Activated CD4-positive, alpha-beta T cell treated with anti-CD3 and anti-CD28 coated beads, Interleukin-2, amount 10 ng/mL, durations not matched to agents 24 days and 14 days (primary cell): ENCODE measurements around the gene PRR19. TPM values are rescaled to one million over a fixed set of nuclear protein-coding genes. Genes with fewer than 3 reads are reported as not detected.
A peak's percentile ranks its signal among the peaks of the same experiment; 100 is the strongest.
"Not testable (repeated sequence)": the region's sequence is repeated elsewhere in the genome, so short reads cannot be mapped to it uniquely, and the experiment has no call there.

Experiments
- DNase-seq: peaks from one replicate; pipeline ENCODE4 v3.0.0; 2022
- H3K27ac Mint-ChIP-seq: one replicate; pipeline ENCODE4 v1.8.0; 2022; ENCODE audit warnings: mild to moderate bottlenecking, mixed read lengths
- H3K27me3 Mint-ChIP-seq: one replicate; pipeline ENCODE4 v1.8.0; 2022; ENCODE audit warnings: mixed read lengths
- H3K36me3 Mint-ChIP-seq: one replicate; pipeline ENCODE4 v1.8.0; 2022; ENCODE audit warnings: low read depth, mild to moderate bottlenecking, mixed read lengths
- H3K4me1 Mint-ChIP-seq: one replicate; pipeline ENCODE4 v1.8.0; 2021; ENCODE audit warnings: mixed read lengths
- H3K4me3 Mint-ChIP-seq: one replicate; pipeline ENCODE4 v1.8.0; 2022; ENCODE audit warnings: mild to moderate bottlenecking, moderate library complexity, mixed read lengths
- H3K9me3 Mint-ChIP-seq: one replicate; pipeline ENCODE4 v1.8.0; 2021; ENCODE audit warnings: mixed read lengths
- intact Hi-C: fragments of 100-400 bp; cut with micrococcal nuclease; formaldehyde crosslinking; loops from one replicate; pipeline ENCODE4 v1.15.1; 2023
- total RNA-seq: library from RNA; stranded (reverse); gene quantifications from 2 replicates; pipeline ENCODE4 v1.2.3, GENCODE V29; 2022

The PRR19 gene, protein sequence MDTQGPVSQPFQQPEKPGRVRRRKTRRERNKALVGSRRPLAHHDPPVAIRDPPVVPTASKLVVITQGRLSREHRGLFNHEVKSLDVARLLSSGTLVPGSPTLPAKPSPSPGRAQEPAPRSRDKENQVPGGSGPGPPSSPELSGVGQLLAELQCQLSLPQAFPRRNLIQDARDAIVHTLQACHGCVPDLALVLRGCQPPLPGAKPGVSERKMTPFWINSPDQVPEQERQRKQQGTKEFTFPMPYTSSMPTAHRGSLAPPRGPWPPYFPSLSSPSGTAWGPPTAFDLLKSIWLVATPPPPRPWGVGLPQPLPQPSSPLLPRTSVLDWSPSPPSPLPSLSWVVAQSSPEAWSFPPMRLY
- total RNA-seq = 1.3 and 1.6 TPM in 2 replicates

DNA sequence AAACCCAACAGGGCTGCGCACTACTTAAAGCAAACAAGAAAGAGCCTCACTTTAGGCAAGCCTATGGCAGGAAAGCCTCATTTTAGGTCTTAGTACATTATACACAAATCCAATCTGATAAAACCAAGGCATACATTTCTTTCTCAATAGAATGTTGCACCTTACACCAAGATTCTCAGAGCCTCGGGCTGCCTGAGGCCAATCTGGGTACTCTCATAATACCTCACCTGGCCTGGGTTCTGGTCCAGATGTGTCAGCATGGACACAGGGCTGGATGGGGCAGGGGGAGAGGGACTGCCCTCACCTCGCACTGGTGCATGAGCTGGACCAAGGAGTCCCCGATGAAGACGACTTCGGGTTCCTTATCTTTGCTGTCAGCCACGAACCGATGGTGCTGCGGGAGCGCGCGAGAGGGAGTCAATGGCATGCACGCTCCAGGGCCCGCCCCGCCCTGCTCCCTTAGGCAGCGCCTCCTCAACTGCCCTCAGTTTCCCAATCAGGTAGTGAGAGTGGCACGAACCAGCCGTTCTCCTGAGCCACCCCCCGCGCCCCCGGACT is at the start of gene PRR19:
Gene PRR19 (plus strand): TSS at position 487 of the 558 bp plus-strand sequence. CDS start 7,453 bp downstream, outside the sequence.
- DNase-seq = peak; percentile 60
- no peaks in the 10 kb centered on the region for H3K27me3 Mint-ChIP-seq
- intact Hi-C loops = loop anchor here (1.0 to 5.0 kb wide), 4 partner anchors 18 to 169 kb away; partner anchors contain the start of genes MEGF8 and POU2F2
- peak within 1 kb of the TSS; percentile 90 for H3K27ac Mint-ChIP-seq
- peak within 1 kb of the TSS; percentile 92 for H3K4me3 Mint-ChIP-seq
- H3K4me1 Mint-ChIP-seq = peaks cover 21% of the 10 kb centered on the region
- no peaks in the 10 kb centered on the region for H3K9me3 Mint-ChIP-seq
- peaks cover 6% of the 10 kb centered on the region for H3K36me3 Mint-ChIP-seq

- peaks cover 18% of the 10 kb centered on the region for H3K36me3 Mint-ChIP-seq
- peak overlapping the region; percentile 88 for H3K27ac Mint-ChIP-seq
- peak; percentile 69 for DNase-seq
- H3K4me3 Mint-ChIP-seq = peak overlapping the region; percentile 86
- intact Hi-C loops = no loop called here
- peaks cover 20% of the 10 kb centered on the region for H3K4me1 Mint-ChIP-seq
- no peaks in the 10 kb centered on the region for H3K9me3 Mint-ChIP-seq
- peaks cover 10% of the 10 kb centered on the region for H3K27me3 Mint-ChIP-seq
These were observed 49.3 kb upstream of the PRR19 start for GRCh38 chr19:42252365-42253244.

DNA sequence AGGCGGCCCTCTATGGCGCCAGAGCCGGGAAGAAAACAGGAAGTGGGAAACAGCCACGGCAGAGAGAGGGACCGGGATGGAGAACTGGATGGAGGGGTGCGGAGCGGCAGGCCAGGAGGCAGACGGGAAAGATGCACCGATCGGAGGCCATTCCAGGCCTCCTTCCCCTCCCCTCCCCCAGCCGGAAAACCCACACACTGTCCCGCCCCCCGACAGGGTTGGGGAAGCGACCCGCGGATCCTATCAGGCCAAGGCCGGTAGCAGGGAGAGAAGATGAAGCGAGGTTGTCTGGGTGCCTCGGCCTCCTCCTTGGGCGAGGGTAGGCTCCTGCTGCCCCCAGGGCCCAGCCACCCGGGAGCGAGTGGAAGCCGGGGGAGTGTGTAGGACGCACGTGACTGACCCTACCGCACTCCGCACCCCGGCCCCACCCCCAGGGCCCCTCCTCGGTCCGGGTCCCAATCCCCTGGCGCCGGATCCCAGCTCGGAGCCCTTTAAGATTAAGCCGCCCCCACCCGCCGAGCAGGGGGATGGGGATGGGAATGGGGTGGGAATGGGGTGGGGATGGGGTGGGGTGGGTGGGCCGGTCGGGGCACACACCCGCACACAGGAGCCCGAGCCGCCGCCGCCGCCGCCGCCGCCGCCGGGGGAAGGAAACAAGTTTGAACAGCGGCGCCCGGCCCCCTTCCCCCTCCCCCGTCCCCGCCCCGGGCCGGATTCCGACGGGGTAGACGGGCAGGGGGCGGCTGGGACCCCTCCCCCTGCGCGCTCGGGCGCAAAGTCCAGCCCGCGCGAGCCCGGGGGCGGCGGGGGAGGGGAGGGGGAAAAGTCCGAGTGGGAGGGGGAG is 48.5 kb upstream of the PRR19 start:
- Mint-ChIP-seq H3K36me3 (peaks cover 18% of the 10 kb centered on the region), H3K4me1 (peaks cover 20% of the 10 kb centered on the region), H3K27me3 (peaks cover 10% of the 10 kb centered on the region), H3K27ac (peak overlapping the region; percentile 88), H3K9me3 (no peaks in the 10 kb centered on the region), H3K4me3 (peak overlapping the region; percentile 86)
- DNase-seq = peak; percentile 91
- intact Hi-C loops = no loop called here

- peaks cover 13% of the 10 kb centered on the region for H3K36me3 Mint-ChIP-seq
- peak overlapping the region; percentile 78 for H3K4me3 Mint-ChIP-seq
- H3K27me3 Mint-ChIP-seq = peaks cover 10% of the 10 kb centered on the region
- intact Hi-C loops = no loop called here
- no peaks in the 10 kb centered on the region for H3K9me3 Mint-ChIP-seq
- H3K27ac Mint-ChIP-seq = peak overlapping the region; percentile 81
- H3K4me1 Mint-ChIP-seq = peaks cover 20% of the 10 kb centered on the region
- DNase-seq = peak; percentile 93
These were observed 47.7 kb upstream of the PRR19 start for GRCh38 chr19:42254089-42254849.

- H3K4me3 Mint-ChIP-seq = peak within 1 kb of the TSS; percentile 78
These were observed 46.8 kb upstream of the PRR19 start, which contains the start of gene ERF for GRCh38 chr19:42254850-42255765. TSS of gene ERF (minus strand) at chr19:42255128. CDS start at chr19:42254999, 129 bp downstream.

DNA sequence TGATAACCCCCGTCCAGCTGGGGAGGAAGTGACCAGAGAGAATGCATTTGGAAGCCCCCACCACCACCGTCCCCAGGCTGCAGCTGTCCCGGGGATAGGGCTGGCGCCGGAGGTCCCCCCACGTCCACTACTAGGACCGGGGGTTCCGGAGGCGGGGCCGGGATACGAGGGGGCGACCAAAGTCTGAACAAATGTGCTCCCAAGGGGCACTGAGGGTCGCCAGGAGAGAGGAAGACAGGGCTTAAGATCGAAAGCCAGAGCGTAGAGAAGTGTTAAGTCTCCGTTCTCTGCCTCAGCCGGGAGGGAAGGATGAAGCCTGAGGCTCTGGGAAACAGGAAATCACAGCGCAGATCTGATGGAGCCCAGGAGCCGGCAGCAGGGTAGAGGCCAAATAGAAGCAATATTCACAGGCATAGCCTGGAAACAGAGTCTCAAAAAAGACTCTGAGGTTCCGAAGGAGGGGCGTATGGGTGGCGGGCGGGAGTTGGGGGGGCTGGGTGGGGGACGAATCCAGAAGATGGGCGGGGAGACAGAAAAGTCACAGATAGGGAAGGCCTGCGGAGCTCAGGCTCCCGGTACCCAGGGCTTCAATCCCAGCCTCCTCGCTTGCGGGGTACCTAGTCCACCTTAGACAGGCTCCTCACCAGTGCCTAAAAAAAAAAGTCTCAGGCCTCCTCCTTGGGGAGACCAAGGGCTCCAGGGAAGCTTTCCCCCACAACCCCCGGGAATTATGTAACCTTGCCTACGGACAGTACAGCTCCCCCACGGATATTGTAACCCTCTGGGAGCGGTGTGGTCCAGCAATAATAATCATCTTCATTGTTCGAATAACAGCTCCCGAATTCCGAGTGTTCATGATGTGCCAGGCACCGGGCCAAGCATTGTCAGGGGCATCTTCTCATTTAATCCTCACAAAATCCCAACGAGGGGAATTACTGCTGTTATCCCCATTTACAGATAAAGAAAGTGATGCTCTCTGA is 45.9 kb upstream of the PRR19 start:
- Mint-ChIP-seq H3K4me3 (peak overlapping the region; percentile 78), H3K9me3 (no peaks in the 10 kb centered on the region), H3K4me1 (peaks cover 14% of the 10 kb centered on the region), H3K36me3 (peaks cover 7% of the 10 kb centered on the region), H3K27me3 (peaks cover 10% of the 10 kb centered on the region), H3K27ac (peak overlapping the region; percentile 56)
- peak; percentile 70 for DNase-seq
- intact Hi-C loops = loop anchor here (1.0 kb wide), 3 partner anchors 12 to 24 kb away; no protein-coding TSS in a partner anchor

More at GRCh38 chr19:42254850-42255765, 46.8 kb upstream of the PRR19 start, which contains the start of gene ERF:
- no peaks in the 10 kb centered on the region for H3K9me3 Mint-ChIP-seq
- peak within 1 kb of the TSS; percentile 81 for H3K27ac Mint-ChIP-seq
- peaks cover 7% of the 10 kb centered on the region for H3K36me3 Mint-ChIP-seq
- peak; percentile 98 for DNase-seq
- intact Hi-C loops = loop anchor here (1.0 kb wide), 3 partner anchors 11 to 25 kb away; no protein-coding TSS in a partner anchor
- H3K4me1 Mint-ChIP-seq = peaks cover 19% of the 10 kb centered on the region
- H3K27me3 Mint-ChIP-seq = peaks cover 10% of the 10 kb centered on the region

- H3K9me3 Mint-ChIP-seq, H3K36me3 Mint-ChIP-seq, intact Hi-C loops, DNase-seq, H3K27ac Mint-ChIP-seq, H3K4me1 Mint-ChIP-seq, H3K4me3 Mint-ChIP-seq: not testable (repeated sequence)
- H3K27me3 Mint-ChIP-seq = peaks cover 15% of the 10 kb centered on the region
These were observed 44.1 kb upstream of the PRR19 start for GRCh38 chr19:42257842-42258241.

GRCh38 chr19:42261763-42262162 is 40.2 kb upstream of the PRR19 start:
- intact Hi-C loops = no loop called here
- H3K9me3 Mint-ChIP-seq = no peaks in the 10 kb centered on the region
- no peaks in the 10 kb centered on the region for H3K36me3 Mint-ChIP-seq
- no peak for DNase-seq
- peaks cover 6% of the 10 kb centered on the region for H3K27me3 Mint-ChIP-seq
- H3K27ac Mint-ChIP-seq = no peak overlapping the region
- H3K4me3 Mint-ChIP-seq = no peak overlapping the region
- no peaks in the 10 kb centered on the region for H3K4me1 Mint-ChIP-seq

GRCh38 chr19:42266105-42266504 is 35.8 kb upstream of the PRR19 start:
- H3K9me3 Mint-ChIP-seq, intact Hi-C loops, H3K4me3 Mint-ChIP-seq, DNase-seq, H3K27me3 Mint-ChIP-seq, H3K27ac Mint-ChIP-seq, H3K36me3 Mint-ChIP-seq: not testable (repeated sequence)
- peaks cover 24% of the 10 kb centered on the region for H3K4me1 Mint-ChIP-seq

DNA sequence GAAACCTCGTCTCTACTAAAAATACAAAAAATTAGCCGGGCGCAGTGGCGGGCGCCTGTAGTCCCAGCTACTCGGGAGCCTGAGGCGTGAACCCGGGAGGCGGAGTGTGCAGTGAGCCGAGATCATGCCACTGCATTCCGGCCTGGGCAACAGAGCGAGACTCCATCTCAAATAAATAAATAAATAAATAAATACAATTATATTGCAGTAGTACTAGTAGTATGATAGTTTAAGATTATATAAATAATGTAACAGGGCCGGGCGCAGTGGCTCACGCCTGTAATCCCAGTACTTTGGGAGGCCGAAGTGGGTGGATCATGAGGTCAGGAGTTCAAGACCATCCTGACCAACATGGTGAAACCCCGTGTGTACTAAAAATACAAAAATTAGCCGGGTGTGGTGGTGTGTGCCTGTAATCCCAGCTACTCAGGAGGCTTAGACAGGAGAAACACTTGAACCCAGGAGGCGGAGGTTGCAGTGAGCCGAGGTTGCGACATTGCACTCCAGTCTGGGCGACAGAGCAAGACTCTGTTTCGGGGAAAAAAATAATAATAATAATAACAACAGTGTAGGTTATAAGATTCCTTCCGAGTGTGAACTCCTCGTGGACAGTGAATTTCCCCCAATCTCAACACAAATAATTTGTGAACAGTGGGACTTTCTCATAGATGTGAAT is 34.9 kb upstream of the PRR19 start:
- H3K27ac Mint-ChIP-seq, DNase-seq, H3K9me3 Mint-ChIP-seq, intact Hi-C loops, H3K27me3 Mint-ChIP-seq, H3K4me3 Mint-ChIP-seq, H3K36me3 Mint-ChIP-seq: not testable (repeated sequence)
- peaks cover 30% of the 10 kb centered on the region for H3K4me1 Mint-ChIP-seq
